ENCODE measurements around the gene RNF220.

DNA sequence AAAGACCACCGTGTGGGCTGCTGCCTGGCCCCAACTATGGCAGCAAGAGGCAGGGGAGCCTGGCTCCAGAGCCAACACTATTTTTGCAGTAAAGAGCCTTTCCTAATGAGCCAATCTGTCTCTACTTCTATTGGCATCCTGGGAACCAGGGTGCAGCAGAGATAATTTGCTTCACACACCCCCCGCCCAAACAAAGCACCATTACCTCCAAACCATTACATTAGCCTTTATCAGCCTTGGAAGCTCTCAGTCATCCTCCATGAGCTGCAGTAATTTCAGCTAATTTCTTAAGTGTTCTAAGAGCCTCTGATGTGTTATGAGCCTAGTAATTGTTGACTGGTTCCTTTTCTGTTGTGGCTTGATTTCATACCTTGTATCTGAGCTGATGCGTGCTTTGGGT, 291.0 kb downstream of the RNF220 start:
- TF ChIP-seq, protein P1, sequence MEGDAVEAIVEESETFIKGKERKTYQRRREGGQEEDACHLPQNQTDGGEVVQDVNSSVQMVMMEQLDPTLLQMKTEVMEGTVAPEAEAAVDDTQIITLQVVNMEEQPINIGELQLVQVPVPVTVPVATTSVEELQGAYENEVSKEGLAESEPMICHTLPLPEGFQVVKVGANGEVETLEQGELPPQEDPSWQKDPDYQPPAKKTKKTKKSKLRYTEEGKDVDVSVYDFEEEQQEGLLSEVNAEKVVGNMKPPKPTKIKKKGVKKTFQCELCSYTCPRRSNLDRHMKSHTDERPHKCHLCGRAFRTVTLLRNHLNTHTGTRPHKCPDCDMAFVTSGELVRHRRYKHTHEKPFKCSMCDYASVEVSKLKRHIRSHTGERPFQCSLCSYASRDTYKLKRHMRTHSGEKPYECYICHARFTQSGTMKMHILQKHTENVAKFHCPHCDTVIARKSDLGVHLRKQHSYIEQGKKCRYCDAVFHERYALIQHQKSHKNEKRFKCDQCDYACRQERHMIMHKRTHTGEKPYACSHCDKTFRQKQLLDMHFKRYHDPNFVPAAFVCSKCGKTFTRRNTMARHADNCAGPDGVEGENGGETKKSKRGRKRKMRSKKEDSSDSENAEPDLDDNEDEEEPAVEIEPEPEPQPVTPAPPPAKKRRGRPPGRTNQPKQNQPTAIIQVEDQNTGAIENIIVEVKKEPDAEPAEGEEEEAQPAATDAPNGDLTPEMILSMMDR (IDR thresholded peaks at IDR 0.05; ENCODE audit: poor library complexity, severe bottlenecking) = no peak
- no peak for TF ChIP-seq RAD21 (conservative IDR thresholded peaks at IDR 0.05)
